HL-60 (cell line): ENCODE data around the gene P4HA2.

ENCODE experiments used
- POLR2AphosphoS5 ChIP-seq: IDR thresholded peaks from 2 replicates; pipeline ENCODE4 v1.6.1; 2012; ENCODE audit warnings: low read depth
- TF ChIP-seq, protein P1 (sequence below): IDR thresholded peaks from one replicate; pipeline ENCODE4 v1.5.1; 2011; ENCODE audit warnings: low read length, control low read depth, inconsistent platforms; ENCODE audit not compliant: insufficient read depth
- TF ChIP-seq, protein P2 (sequence below): IDR thresholded peaks from 2 replicates; pipeline ENCODE4 v1.6.1; 2012; ENCODE audit warnings: low read depth; ENCODE audit not compliant: insufficient replicate concordance

DNA sequence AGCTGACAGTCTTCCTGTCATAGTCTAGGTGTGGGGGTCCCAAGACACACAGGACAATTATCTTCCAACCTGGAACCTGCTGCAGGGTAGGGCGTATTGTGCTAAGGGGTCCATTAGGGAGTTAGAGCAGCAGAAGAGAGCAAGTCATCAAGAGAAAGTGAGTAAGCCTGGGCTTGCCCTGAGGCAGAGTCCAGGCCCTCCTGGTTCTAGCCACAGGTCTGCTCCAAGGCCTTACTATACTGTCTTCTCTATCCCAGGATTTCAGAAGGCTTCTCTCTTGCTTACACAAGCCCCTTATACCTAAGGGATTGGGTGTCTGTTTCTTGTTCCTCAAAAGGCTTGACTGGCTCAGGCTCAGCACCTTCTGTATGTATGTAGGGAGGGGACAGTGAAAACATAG lies 7.7 kb downstream of the P4HA2 start:
- TF ChIP-seq, protein P1, sequence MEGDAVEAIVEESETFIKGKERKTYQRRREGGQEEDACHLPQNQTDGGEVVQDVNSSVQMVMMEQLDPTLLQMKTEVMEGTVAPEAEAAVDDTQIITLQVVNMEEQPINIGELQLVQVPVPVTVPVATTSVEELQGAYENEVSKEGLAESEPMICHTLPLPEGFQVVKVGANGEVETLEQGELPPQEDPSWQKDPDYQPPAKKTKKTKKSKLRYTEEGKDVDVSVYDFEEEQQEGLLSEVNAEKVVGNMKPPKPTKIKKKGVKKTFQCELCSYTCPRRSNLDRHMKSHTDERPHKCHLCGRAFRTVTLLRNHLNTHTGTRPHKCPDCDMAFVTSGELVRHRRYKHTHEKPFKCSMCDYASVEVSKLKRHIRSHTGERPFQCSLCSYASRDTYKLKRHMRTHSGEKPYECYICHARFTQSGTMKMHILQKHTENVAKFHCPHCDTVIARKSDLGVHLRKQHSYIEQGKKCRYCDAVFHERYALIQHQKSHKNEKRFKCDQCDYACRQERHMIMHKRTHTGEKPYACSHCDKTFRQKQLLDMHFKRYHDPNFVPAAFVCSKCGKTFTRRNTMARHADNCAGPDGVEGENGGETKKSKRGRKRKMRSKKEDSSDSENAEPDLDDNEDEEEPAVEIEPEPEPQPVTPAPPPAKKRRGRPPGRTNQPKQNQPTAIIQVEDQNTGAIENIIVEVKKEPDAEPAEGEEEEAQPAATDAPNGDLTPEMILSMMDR: no peak
- no peak for TF ChIP-seq POLR2AphosphoS5
- TF ChIP-seq, protein P2, sequence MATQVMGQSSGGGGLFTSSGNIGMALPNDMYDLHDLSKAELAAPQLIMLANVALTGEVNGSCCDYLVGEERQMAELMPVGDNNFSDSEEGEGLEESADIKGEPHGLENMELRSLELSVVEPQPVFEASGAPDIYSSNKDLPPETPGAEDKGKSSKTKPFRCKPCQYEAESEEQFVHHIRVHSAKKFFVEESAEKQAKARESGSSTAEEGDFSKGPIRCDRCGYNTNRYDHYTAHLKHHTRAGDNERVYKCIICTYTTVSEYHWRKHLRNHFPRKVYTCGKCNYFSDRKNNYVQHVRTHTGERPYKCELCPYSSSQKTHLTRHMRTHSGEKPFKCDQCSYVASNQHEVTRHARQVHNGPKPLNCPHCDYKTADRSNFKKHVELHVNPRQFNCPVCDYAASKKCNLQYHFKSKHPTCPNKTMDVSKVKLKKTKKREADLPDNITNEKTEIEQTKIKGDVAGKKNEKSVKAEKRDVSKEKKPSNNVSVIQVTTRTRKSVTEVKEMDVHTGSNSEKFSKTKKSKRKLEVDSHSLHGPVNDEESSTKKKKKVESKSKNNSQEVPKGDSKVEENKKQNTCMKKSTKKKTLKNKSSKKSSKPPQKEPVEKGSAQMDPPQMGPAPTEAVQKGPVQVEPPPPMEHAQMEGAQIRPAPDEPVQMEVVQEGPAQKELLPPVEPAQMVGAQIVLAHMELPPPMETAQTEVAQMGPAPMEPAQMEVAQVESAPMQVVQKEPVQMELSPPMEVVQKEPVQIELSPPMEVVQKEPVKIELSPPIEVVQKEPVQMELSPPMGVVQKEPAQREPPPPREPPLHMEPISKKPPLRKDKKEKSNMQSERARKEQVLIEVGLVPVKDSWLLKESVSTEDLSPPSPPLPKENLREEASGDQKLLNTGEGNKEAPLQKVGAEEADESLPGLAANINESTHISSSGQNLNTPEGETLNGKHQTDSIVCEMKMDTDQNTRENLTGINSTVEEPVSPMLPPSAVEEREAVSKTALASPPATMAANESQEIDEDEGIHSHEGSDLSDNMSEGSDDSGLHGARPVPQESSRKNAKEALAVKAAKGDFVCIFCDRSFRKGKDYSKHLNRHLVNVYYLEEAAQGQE: no peak
